Astrocyte (in vitro differentiated cells and primary cell): ENCODE results near the gene MAN2A1.
"Not testable (repeated sequence)": the region's sequence is repeated elsewhere in the genome, so short reads cannot be mapped to it uniquely, and the experiment has no call there.

Experiments used
- EZH2 ChIP-seq: IDR thresholded peaks from 2 replicates; pipeline ENCODE4 v1.6.1; 2012; ENCODE audit warnings: mild to moderate bottlenecking, low read length, inconsistent platforms; ENCODE audit not compliant: insufficient read depth
- TF ChIP-seq, protein P1 (sequence below): IDR thresholded peaks from 2 replicates; pipeline ENCODE4 v1.5.1; 2011; ENCODE audit warnings: low read depth, mild to moderate bottlenecking, inconsistent platforms, low read length, moderate library complexity; ENCODE audit not compliant: insufficient read depth

DNA sequence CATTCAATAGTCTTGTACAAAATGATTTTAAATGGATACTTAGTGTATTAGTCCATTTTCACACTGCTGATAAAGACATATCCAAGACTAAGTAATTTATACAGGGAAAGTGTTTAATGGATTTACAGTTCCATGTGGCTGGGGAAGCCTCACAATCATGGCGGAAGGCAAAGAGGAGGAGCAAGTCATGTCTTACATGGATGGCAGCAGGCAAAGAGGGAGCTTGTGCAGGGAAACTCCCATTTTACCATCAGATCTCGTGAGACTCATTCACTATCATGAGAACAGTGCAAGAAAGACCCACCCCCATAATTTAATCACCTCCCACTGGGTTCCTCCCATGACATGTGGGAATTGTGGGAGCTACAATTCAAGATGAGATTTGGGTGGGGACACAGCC, 203.5 kb downstream of the MAN2A1 start:
- TF ChIP-seq, protein P1, sequence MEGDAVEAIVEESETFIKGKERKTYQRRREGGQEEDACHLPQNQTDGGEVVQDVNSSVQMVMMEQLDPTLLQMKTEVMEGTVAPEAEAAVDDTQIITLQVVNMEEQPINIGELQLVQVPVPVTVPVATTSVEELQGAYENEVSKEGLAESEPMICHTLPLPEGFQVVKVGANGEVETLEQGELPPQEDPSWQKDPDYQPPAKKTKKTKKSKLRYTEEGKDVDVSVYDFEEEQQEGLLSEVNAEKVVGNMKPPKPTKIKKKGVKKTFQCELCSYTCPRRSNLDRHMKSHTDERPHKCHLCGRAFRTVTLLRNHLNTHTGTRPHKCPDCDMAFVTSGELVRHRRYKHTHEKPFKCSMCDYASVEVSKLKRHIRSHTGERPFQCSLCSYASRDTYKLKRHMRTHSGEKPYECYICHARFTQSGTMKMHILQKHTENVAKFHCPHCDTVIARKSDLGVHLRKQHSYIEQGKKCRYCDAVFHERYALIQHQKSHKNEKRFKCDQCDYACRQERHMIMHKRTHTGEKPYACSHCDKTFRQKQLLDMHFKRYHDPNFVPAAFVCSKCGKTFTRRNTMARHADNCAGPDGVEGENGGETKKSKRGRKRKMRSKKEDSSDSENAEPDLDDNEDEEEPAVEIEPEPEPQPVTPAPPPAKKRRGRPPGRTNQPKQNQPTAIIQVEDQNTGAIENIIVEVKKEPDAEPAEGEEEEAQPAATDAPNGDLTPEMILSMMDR = not testable (repeated sequence)
- not testable (repeated sequence) for TF ChIP-seq EZH2
